ENCODE measurements around the gene TTC31.

TTC31 gene

DNA sequence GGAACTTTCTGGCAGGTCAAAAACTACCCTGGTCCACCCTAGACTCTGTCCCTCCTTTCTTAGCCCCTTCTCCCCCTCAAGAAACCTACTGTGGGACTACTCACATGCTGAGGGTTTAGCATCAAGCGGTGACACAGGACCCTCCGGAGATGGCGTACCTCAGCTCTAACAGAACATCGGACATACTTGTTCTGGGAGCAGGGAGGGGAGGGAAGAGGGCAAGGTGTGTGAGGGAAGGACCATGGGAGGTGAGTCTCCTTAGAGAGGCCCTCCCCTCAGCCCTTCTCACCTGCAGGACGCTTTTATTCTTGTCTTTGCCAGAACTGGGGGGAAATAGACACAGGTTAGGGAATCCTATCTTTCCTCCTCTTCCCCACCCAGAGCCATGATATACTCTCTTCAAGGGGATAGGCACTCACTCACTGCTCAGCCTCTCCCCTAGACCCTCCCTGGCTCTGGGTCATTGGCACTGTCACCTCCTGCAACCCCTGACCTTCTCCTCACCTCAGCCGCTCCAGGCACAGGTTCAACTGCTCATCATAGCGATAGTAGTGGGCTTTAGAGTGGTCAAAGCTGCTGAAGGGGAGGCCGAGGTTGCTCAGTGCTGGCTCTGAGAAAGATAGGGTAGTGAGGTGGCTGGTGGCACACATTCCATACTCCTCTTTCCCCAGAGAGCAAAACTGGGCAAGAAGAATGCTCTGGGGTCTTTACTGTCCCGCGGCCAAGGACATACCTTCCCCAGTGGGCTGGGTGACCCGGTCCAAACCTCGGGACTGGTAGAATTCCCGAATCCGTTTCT, 22.8 kb downstream of the TTC31 start:
- no peak for DNase-seq

DNA sequence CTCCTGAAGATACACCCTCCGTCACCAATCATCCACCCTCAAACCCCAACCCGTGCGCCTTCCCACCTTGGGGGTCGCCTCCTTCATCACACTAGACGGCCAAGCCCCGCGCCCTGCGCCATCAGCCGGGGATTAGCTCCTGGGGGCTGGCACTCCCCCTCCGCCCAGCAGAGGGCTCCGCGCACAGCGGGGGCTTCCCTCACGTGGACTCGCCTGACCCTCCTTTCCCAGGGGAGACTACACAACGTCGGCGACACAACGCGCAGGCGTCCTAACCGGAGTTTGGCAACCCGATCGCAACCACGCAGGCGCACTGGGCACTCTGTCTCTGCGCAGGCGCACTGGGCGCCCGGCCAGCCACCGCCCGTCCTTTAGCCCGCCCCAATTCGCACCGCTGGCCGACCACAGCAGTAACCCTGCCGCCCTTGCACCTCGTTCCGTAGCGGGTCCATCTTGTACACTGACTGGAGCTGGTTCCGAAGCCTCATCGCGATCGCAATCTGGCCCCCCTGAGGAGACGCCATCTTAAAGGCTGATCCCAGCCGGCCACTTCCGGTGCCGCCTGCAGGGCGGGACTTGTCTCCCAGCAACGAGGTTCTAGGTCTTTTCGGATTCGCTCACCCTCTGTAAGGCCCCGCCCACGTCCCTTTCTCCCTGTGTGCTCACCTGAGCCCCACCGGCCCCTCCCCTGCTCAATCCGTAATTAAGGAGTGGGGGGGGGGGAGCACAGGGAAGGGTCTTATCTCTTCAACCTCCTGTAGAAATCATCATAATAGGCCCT, 24.5 kb downstream of the TTC31 start, which contains the start of gene PCGF1:
PCGF1 (minus strand) TSS at position 551 of the 781 bp plus-strand sequence; CDS start at position 524, 27 bp downstream.
- peak; percentile 100 for DNase-seq

DNA sequence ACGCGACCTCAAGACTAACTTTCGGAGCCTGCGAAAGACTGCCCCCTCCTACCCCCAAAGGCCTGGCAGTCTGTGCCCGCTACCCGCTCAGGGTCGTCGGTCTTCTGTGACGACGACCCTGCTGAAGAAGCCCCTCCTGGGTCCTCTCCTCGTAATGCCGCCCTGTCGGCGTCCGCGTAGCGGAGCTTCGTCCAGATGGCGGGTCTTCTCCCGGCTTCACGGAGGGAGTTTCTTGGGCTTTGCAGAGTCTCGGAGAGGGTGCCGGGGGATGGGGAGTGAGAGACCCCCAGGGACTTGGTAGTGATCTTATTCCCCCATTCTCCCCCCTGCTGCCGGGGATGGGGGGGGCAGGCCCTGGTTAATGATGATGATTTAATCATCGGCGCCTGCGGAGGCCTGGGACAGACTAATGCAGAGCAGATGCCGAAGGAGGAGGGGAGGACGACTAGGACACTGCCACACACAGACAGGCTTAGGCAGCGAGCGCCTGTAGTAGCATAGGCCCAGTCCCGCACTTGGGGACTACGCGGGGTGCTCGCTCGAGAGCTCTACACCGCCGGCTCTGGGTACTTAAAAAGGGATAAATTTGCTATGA, 25.1 kb downstream of the TTC31 start:
- DNase-seq = no peak

DNA sequence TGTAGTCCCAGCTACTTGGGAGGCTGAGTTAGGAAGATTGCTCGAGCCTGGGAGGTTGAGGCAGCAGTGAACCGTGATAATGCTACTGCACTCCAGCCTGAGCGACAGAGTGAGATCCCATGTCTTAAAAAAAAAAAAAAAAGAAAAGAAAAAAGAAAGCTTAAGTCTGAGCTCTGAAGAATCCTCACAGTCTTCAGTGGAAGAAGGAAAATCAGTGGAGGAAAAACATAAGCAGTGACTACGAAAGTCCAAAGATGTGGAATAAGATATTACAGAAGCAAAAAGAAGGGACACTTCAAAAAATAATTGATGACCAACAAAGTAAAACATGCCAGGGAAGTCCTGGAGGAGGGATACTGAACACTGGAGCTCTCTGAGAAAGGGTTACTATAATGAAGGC, 27.4 kb downstream of the TTC31 start:
- DNase-seq = no peak

DNA sequence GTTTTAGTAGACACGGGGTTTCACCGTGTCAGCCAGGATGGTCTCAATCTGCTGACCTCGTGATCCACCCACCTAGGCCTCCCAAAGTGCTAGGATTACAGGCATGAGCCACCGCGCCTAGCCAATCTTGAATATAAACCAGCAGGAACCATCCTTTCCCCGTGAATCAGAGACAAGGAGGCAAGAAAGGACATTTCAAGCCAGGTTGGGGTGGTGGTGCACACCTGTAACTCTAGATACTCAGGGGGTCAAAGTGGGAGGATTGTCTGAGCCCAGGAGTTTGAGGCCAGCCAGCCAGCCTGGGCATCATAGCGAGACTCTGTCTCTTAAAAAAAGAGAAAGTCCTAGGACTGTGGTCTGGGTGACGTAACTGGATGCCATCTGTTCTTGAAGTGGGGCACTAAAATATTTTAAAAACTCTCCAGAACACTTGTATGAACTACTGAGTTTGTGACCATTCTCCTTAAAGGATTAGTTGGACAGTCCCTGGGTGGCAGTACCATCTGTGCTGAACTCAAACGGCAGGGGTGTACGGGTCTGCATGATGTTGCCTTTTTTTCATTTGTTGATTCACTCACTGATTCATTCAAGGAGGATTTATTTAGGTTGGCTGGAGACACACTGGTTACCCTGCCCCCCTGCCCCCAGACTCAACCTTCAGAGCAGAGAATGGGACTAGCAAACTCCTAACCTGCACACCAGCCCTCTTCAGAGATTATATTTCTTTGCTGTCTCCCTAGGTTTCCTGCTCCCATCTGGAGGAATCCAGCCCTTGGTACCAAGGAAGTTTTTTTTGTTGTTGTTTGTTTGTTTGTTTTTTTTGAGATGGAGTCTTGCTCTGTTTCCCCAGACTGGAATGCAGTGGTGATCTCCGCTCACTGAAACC, 28.5 kb downstream of the TTC31 start:
- no peak for DNase-seq

DNA sequence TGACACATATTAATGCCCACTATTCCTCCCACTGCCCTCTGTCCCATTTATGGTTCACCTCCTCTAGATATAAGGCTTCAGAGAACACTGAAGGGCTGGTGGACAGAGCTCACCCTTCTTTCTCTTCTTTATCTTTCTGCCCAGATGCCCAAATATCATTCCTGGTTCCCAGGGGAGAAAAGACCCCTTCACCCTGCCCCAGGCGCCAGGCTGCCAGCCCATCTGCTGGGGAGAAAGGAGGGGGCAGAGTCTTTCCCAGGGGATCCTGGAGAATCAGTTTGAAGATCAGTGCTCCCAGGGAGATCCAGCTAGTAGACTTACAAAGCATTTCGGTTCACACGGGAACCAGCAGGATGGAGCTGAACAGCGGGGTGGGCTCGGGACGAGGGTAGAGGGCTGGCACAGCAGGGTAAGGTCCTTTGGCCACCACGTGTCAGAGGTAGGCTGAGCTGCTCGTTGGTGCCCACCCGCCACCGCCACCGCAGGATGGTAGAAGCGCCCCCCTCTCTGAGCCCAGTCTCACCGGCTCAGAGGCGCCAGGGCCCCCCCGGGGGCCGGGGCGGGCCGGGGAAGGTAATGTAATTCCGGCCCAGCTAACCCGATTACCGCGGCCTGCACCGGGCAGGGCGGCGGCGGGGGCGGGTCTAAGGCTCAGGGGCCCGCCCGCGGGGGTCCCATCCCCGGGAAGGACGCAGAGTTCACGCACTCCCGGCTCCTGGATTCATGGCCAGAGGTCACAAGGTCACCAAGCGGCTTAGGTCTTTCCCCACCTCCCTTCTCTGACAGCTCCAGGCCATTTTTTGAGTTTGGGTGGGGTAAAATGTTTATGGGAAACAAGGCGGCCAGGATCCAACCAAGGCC, 30.1 kb downstream of the TTC31 start:
- DNase-seq = no peak

DNA sequence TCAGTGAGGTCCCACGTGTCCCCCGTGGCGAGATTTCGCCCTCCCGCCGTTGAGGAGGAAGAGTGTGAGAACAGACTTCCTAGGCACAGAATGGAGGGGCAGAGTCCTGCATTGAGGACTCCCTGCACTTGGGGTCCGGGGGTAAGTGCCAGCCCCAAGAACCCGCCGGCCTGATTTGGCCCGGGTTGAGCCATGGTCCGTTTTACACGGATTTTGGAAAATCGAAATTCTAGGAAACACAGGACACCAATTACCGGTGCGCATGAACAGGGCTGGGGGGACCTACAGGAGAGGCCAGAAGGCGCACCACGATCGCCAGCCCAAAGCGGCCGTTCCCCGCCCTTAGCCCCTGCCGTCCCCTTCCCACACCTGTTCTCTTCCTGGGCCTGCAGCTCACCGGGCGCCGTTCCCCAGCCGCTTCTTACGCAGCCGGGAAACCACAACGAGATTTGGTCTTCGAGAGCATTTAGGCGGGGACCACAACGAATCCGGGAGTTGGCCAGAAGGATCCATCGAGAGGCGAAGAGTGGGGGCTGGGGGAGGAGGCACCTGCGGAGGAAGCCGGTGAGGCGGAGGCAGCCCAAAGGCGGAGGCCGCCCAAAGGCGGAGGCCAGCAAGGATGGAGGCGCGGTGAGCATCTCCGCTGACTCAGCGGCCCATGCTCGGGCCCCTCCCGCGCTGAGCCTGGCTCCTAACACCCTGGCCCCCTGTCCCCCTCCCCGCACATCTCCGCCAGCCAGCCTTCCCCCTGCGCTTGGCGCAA, 30.9 kb downstream of the TTC31 start:
- DNase-seq = no peak

DNA sequence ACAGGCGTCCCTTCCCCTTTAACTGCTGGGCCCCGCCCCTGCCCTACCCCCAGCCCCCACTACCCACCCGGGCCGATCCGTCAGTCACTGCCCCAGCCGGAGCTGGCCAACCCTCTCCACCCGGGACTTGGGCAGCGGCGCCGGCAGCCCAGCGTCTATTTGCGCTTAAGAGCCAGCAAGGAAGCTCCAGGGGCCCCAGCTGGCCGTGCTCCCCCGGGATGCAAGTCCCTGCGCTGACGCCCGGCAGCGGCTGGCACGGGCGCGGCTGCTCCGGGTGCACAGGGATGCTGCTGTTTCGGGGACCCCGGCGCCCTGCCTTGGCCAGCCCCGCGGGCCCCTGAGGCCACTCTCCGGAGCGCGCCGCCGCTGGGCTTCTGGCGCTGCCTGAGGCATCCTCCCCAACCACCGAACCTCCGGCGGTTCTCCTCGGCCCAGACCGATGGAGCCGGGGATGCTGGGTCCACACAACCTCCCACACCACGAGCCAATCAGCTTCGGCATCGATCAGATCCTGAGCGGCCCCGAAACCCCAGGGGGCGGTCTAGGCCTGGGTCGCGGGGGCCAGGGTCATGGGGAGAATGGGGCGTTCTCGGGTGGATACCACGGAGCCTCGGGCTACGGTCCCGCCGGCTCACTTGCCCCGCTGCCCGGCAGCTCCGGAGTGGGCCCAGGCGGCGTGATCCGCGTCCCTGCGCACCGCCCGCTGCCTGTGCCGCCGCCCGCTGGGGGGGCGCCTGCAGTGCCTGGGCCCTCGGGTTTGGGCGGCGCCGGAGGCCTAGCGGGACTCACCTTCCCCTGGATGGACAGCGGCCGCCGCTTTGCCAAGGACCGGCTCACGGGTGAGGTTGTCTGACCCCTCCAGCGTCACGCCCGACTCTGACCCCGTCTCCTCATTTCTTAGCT, 31.7 kb downstream of the TTC31 start, which contains the start of gene TLX2:
TLX2 (plus strand) TSS at position 83 of the 903 bp plus-strand sequence; CDS start at position 440, 357 bp downstream.
- no peak for DNase-seq

DNA sequence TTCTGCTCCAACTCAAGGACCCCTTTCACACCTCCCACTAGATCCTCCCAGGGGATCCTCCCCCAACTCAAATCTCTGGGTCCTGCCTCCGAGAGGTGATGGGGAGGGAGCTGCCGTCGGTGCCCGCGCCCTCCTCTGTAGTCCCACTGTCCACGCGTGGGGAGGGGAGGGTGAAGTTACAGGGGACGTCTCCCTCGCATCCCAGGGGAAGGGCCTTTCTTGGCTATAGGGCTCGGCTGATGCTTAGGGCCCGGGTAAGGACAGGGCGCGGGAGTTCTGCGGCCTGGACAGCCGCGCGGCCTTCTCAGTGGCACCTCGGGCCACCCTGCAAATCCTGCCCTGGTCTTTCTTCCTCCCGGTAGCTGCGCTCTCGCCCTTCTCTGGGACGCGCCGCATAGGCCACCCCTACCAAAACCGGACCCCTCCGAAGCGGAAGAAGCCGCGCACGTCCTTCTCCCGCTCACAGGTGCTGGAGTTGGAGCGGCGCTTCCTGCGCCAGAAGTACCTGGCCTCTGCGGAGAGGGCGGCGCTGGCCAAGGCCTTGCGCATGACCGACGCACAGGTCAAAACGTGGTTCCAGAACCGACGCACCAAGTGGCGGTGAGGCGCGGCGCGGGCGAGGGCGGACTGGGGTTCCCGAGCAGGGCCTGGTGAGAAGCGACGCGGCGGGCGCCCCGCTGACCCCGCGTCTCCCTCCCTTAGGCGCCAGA, 32.5 kb downstream of the TTC31 start:
- no peak for DNase-seq

DNA sequence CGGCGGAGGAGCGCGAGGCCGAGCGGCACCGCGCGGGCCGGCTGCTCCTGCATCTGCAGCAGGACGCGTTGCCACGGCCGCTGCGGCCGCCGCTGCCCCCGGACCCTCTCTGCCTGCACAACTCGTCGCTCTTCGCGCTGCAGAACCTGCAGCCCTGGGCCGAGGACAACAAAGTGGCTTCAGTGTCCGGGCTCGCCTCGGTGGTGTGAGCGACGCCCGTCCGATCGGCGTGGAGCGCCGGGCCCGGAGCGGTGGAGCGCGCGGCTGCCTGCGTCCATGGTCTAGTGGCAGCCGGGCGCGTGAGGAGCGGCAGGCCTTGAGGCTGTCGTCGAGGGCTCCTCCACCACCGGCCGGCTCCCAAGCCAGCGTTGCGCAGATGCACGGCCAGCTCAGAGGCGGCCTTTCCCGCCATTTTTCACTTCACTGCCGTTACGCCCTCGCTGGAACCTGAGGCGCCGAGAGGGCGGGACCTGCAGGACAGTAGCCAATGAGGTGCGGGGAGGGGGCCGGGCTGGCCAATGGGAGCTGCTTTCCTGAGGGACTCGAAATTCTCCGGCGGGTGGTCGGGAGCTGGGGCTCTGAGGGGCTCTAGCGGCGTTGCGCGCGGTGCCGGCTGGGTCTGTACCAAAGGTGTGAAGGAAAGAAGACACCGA, 33.2 kb downstream of the TTC31 start:
- DNase-seq = peak; percentile 91

DNA sequence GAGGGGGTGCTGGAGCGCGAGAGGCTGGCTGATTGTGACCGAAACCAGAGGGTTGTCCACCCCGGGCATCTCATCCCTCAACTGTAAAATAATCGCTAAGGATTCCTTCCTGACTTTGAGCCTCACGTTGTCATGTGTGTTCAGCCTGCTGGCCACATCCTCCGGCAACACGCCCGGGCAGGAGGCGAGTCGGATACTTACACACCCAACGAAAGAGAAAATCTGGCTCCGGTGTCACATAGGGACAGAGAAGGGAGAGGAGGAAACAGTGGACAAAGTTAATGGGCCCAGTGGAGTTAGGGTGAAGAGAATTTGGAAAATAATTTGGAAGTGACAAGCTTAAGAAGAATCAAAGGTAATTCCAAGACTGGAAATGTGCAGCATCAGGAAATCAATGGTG, 33.8 kb downstream of the TTC31 start:
- no peak for DNase-seq

DNA sequence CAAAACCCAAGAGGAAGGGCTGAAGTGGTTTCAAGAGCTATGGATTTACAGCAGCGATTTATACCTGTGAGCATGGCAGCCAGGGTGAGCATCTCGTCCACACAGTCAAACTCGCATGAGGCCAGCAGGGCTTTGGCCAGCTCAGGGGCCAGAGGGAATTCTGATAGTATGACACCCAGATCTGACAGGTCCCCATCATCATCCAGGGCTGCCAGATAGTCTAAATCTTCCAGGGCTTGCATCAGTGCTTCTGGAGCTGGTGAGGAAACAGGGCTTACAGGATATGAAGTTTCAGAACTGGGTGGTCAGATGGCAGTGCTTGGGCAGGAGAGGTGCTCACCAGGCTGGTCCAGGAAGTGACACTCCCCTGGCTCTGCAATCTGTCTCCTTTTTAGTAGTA, 39.6 kb downstream of the TTC31 start:
- DNase-seq = no peak

DNA sequence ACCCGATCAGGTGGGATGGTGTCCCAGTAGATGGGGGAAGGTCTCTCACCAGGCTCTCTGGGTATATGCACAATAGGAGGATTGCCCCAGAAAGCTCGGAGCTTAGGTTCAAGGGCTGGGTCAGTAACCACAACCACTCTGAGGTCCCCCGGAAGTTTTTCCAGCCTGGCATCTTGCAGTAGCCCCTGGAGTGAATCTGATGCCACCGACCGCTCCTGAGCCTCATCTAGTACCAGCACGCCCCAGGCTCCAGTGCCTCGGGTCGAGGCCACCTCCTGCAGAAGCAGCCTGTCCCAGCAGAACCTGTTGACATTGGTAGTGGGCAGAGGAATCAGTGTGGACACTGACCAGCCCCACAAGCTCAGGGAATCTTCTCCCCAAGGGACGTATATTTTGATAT, 41.1 kb downstream of the TTC31 start:
- no peak for DNase-seq

DNA sequence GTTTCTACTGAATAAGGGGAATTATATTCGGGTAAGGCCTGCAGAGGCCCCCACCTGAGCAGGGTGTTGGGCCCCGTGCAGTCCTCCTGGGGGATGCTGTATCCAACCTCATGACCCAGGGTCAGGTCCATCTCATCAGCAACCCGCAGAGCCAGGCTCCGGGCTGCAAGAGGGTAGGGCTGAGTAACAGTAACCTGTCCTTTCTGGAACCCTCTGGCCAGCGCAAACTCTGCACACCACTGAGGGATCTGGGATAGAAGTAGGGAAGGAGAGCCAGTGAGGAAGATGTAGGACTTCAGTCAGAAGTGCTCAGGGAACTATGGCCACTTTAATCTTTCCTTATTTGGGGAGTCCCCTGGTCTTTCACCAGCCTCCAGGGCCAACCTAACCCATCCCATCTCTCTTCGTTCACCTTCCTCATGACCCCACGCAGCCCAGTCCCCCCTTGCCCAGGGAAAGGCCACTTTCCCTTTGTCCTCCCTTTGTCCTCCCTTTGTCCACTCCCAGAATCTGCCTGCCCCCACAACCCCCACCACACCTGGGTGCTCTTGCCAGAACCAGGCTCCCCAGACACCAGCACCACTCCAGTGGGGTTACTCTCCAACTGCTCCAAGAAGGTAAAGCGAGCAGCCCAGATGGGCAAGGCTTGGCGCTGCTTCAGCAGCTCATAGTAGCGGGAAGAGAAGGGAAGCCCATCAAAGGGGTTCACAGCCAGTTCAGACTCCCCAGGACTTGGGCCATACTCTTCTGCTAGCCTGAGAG, 42.3 kb downstream of the TTC31 start:
- no peak for DNase-seq

DNA sequence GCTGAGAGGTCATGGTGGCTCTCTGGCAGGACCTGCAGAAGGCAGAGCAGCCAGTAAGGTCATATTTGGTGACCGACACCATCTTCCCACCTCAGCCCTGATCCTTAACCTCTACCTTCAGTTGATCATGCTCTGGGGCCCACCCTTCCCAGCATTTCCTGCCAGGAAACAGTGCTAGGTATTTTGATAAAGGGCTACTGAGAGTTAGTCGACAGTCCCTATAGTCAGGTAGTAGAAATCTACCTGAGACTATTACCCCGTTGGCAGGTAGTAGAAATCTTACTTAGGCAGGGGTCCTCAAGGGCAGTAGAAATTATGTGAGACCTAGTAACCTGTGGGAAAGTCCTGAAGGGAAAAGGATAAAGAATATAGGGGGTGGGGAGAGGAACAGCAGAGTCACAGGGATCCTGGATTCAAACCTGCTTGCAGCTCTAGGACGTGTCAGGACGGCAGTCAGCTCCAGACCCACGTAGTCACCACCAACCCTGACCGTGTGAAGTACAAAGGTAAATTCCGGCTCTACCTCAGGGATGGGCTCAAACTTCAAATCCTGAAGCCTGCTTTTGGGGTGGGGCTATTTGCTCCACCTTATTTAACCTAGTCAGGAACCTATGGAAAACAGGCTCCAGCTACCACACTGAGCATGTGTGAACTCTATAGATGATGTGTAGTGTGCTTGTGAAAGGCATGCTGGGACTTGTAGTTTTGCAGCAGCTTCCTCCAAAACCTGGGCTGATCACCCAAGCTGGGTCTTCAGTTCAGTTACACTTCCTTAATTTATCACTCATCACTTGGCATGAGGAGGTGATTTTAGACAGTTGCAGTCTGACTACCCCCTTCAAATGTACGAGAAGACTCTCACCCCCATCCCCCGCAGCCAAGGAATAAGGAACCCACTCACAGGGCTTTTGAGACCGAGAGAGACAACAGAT, 43.1 kb downstream of the TTC31 start, which contains the start of gene DQX1:
DQX1 (minus strand) TSS at position 515 of the 932 bp plus-strand sequence; CDS start at position 13, 502 bp downstream.
- DNase-seq = no peak

DNA sequence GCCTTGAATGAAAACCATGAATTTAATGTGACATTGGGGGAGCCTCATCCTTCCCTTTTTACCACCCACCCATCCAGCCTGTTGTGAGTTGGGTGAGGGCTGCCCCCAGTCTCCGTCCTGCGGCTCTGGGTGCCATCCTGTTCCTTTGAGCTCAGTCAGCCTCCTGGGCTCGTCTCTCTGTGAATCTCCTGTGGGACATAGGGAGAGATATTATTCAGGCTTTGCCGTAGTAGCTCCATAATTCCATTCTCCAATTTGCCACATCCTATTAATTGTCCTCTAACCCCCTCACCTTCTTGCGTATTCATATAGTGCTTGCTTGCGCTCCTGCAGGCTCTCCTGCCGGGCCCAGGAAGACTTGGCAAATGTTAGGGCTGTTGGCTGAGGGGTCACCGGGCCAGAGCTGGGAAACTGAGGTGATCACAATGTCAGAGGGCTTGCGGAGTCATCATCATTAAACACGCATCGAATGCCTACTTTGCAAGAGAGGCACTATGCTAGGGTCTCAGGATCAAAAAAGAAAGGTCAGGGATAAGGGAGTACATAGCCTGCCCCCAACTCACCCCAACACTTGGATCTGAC, 43.9 kb downstream of the TTC31 start:
- no peak for DNase-seq

All from activated CD8-positive, alpha-beta memory T cell treated with anti-CD3 and anti-CD28 coated beads for 24 hours (primary cell).